K562 (cell line): ENCODE measurements around the gene LBP. TPM values are rescaled to one million over a fixed set of nuclear protein-coding genes. Genes with fewer than 3 reads are reported as not detected.

Experiments used
- ATAC-seq: fragments of 200-7000 bp; cut with Tn5 transposase; 3 replicates; pipeline ENCODE4 v1.9.1; 2020; ENCODE audit warnings: moderate library complexity
- BruUV-seq: library from RNA; stranded (reverse); fragments of 400-500 nt; replicated peaks from 2 replicates; lab custom pipeline; 2021; lab: Mats Ljungman, UMichigan
- CTCF ChIA-PET: fragments of 300-600 bp; formaldehyde crosslinking; extraction: SDS; loops from one replicate; lab custom pipeline; 2021; ENCODE audit warnings: low intra/inter-chr PET ratio; lab: Yijun Ruan, JAX
- POLR2A ChIA-PET: fragments of 300-600, 350-650 bp; sonication (Branson Sonifier 250); formaldehyde crosslinking; extraction: SDS; loops from one replicate; lab custom pipeline; 2021; ENCODE audit warnings: antibody characterized with exemption, inconsistent platforms; lab: Yijun Ruan, JAX
- DNase-seq, 4 experiments: peaks; one replicate each; pipeline versions ENCODE4 v3.0.0 to v3.0.0-alpha.2; 2011 to 2018; ENCODE audit warnings: low spot score in 3 of 4, mixed read lengths in 3 of 4; ENCODE audit errors: extremely low read depth in 1 of 4
- FAIRE-seq: peaks from 2 replicates; lab custom pipeline; 2011; peaks lifted over from hg19 to GRCh38; lab: Jason Lieb, UNC
- H2AFZ ChIP-seq: 2 replicates; pipeline ENCODE4 v1.6.0; 2011; ENCODE audit warnings: low read depth, low read length, control low read depth, inconsistent platforms
- H3K27ac ChIP-seq: fragments of 200-600 bp; 3 replicates; pipeline ENCODE4 v1.8.0; 2011; ENCODE audit warnings: low read depth, mild to moderate bottlenecking, control low read depth, inconsistent platforms, low read length, moderate library complexity, mixed read lengths; ENCODE audit errors: extremely low read depth
- H3K27me3 ChIP-seq, 2 experiments: fragments of 300-600 bp in 1 of 2; 2 replicates in 1 of 2; 3 replicates in 1 of 2; pipeline versions ENCODE4 v1.6.0 to v1.8.0; 2011; ENCODE audit warnings: inconsistent platforms in 2 of 2, low read length in 2 of 2, mild to moderate bottlenecking in 1 of 2, mixed read lengths in 1 of 2, moderate library complexity in 1 of 2; ENCODE audit not compliant: control insufficient read depth in 2 of 2, insufficient read depth in 2 of 2
- H3K36me3 ChIP-seq: fragments of 300-600 bp; 3 replicates; pipeline ENCODE4 v1.8.0; 2011; ENCODE audit warnings: mild to moderate bottlenecking, low read length, inconsistent platforms; ENCODE audit not compliant: control insufficient read depth, insufficient read depth
- H3K4me1 ChIP-seq, 2 experiments: fragments of 200-600 bp in 1 of 2; replicated peaks in 1 of 2; 2 replicates in 1 of 2; 3 replicates in 1 of 2; pipeline versions ENCODE4 v1.5.1 to v1.8.0; 2011; ENCODE audit warnings: inconsistent platforms in 2 of 2, low read length in 2 of 2, mild to moderate bottlenecking in 1 of 2, mixed read lengths in 1 of 2, moderate library complexity in 1 of 2; ENCODE audit not compliant: control insufficient read depth in 2 of 2, insufficient read depth in 2 of 2
- H3K4me2 ChIP-seq: 2 replicates; pipeline ENCODE4 v1.6.1; 2011; ENCODE audit warnings: low read length, control low read depth, inconsistent platforms, mixed read lengths; ENCODE audit not compliant: insufficient read depth
- H3K4me3 ChIP-seq: fragments of 200-600 bp; sonication (generic), shearing (Covaris generic); 2 replicates; pipeline ENCODE4 v1.5.1; 2016; ENCODE audit warnings: control low read depth, inconsistent platforms
- H3K79me2 ChIP-seq: fragments of 200-600 bp; 3 replicates; pipeline ENCODE4 v1.8.0; 2011; ENCODE audit warnings: low read length, inconsistent platforms; ENCODE audit not compliant: control insufficient read depth, insufficient read depth
- H3K9ac ChIP-seq, 2 experiments: 2 replicates each; pipeline versions ENCODE4 v1.6.0 to v1.6.1; 2011; ENCODE audit warnings: low read depth in 2 of 2, low read length in 2 of 2, control low read depth in 1 of 2, inconsistent platforms in 1 of 2, mild to moderate bottlenecking in 1 of 2, mixed read lengths in 1 of 2; ENCODE audit not compliant: insufficient read depth in 1 of 2
- H3K9me1 ChIP-seq: one replicate; pipeline ENCODE4 v1.6.0; 2011; ENCODE audit warnings: inconsistent platforms, mild to moderate bottlenecking, low read length, moderate library complexity; ENCODE audit not compliant: control insufficient read depth, insufficient read depth
- H3K9me3 ChIP-seq: replicated peaks from 2 replicates; pipeline ENCODE4 v1.5.1; 2011; ENCODE audit warnings: low read depth, low read length, inconsistent platforms; ENCODE audit not compliant: control insufficient read depth, insufficient read depth
- H4K20me1 ChIP-seq: replicated peaks from 2 replicates; pipeline ENCODE4 v1.6.1; 2011; ENCODE audit warnings: low read length, inconsistent platforms, mixed read lengths; ENCODE audit not compliant: control insufficient read depth, insufficient read depth
- ADNP ChIP-seq: fragments of 200-800 bp; sonication (Bioruptor generic); IDR thresholded peaks from 2 replicates; pipeline ENCODE4 v1.6.1; 2016; ENCODE audit warnings: missing genetic modification characterization, missing compliant biosample characterization
- ILK ChIP-seq: fragments of 450-650 bp; IDR thresholded peaks from 2 replicates; pipeline ENCODE4 v1.6.1; 2016; ENCODE audit warnings: missing genetic modification characterization, low read depth, mild to moderate bottlenecking, missing compliant biosample characterization, moderate library complexity, borderline replicate concordance
- KLF1 ChIP-seq: fragments of 450-650 bp; IDR thresholded peaks from 2 replicates; pipeline ENCODE4 v1.6.1; 2016; ENCODE audit warnings: missing genetic modification characterization, missing compliant biosample characterization
- LCOR ChIP-seq: sonication (generic); formaldehyde crosslinking; IDR thresholded peaks from 2 replicates; pipeline ENCODE4 v1.8.0; 2022; ENCODE audit warnings: mild to moderate bottlenecking, missing genetic modification reagents
- NFATC3 ChIP-seq: fragments of 450-650 bp; IDR thresholded peaks from 2 replicates; pipeline ENCODE4 v1.6.1; 2017; ENCODE audit warnings: mild to moderate bottlenecking
- POLR2G ChIP-seq: fragments of 200-400 bp; formaldehyde crosslinking; IDR thresholded peaks from 2 replicates; pipeline ENCODE4 v1.6.1; 2017; ENCODE audit warnings: low read depth, mild to moderate bottlenecking, antibody characterized with exemption, low read length, moderate library complexity
- RBFOX2 ChIP-seq: fragments of 200-400 bp; formaldehyde crosslinking; IDR thresholded peaks from 2 replicates; pipeline ENCODE4 v1.6.1; 2017; ENCODE audit warnings: low read depth, mild to moderate bottlenecking, low read length, moderate library complexity
- U2AF1 ChIP-seq: fragments of 200-400 bp; formaldehyde crosslinking; optimal IDR thresholded peaks from 2 replicates; pipeline ENCODE3; 2017; ENCODE audit warnings: mild to moderate bottlenecking, low read depth, low read length, moderate library complexity
- WGBS: fragments of 100-300 bp; shearing (Covaris generic); methylation state at CpG from one replicate; pipeline ENCODE4 v1.1.6; 2016; ENCODE audit warnings: low coverage, mixed read lengths; ENCODE audit not compliant: insufficient coverage; ENCODE audit errors: missing lambda C conversion rate; 5-methylcytosine and 5-hydroxymethylcytosine counted together
- in situ Hi-C: fragments of 300-500 bp; cut with MboI; formaldehyde crosslinking; loops from 4 replicates; pipeline ENCODE4 v1.15.0; 2018; ENCODE audit warnings: inconsistent platforms, mixed read lengths
- intact Hi-C: fragments of 100-400 bp; cut with micrococcal nuclease; formaldehyde crosslinking; loops from 2 replicates; pipeline ENCODE4 v1.14.2; 2022
- polyA plus RNA-seq, 8 experiments: library from polyadenylated mRNA; depleted of rRNA in 4 of 8; stranded (reverse) in 5 of 8; unstranded in 3 of 8; fragments of >200 nt; fragmentation: Nextera tagmentation in 2 of 8; fragmentation: Illumina TruSeq in 1 of 8; extraction: Ambion mirVana in 2 of 8; extraction: Trizol in 1 of 8; gene quantifications; 2 replicates each; pipeline versions ENCODE4 v1.2.1 to v1.2.3, GENCODE V29; 2011 to 2014; ENCODE audit warnings: inconsistent platforms in 1 of 8, missing spikeins in 1 of 8
- total RNA-seq, 7 experiments: library from RNA; depleted of rRNA in 6 of 7; stranded (reverse); fragments of >200 nt in 6 of 7; fragmentation: Illumina TruSeq in 2 of 7; extraction: Trizol in 2 of 7; gene quantifications; 2 replicates each; pipeline versions ENCODE4 v1.2.1 to v1.2.3, GENCODE V29; 2011 to 2021; ENCODE audit warnings: low replicate concordance in 1 of 7
- TF ChIP-seq, protein P1 (sequence below): fragments of 250-450 bp; sonication (Bioruptor Pico); IDR thresholded peaks from 2 replicates; pipeline ENCODE4 v1.4.0; 2020

Gene LBP
- total and polyA plus RNA-seq, 9 of the 15 experiments (the other 6 are each of a cell fraction or from before 2014, with no cell fraction given) = 0.06 to 0.31 (median 0.09) TPM; not detected in 3

DNA sequence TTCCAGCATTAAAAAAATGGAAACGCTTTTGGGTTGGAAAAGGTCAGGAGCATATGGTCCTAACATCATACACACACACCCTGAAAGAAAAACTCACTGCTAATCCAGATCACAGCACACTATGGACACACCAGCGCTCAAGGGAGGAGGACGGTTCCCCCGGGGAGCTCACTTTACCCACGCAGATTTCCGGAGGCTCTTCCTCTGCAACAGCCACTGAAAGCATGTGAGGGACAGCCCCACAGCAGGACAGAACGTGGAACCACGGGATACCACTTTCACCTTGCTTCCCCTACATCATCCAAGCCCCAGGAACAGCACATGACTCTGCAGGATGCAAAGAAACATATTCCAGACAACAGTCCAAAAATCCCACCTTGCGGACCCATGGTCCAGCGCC is 75.6 kb downstream of the LBP start:
- Histone ChIP-seq H3K9me3 (no peaks in the 10 kb centered on the region), H3K36me3 (peaks cover 96% of the 10 kb centered on the region), H2AFZ (no peak overlapping the region), H3K27ac (no peak overlapping the region), H3K4me2 (no peak overlapping the region), H3K4me3 (no peak overlapping the region), H3K27me3 (no peaks in the 10 kb centered on the region), H3K9me1 (peaks cover 8% of the 10 kb centered on the region), H3K79me2 (peaks cover 33% of the 10 kb centered on the region), H3K4me1 (no peaks in the 10 kb centered on the region; a peak in 1 of 5 replicates), H3K9ac (no peak overlapping the region), H4K20me1 (peaks cover 64% of the 10 kb centered on the region)
- ATAC-seq (no peak), FAIRE-seq (no peak), DNase-seq (no peak)
- intact Hi-C loops (no loop called here), in situ Hi-C loops (no loop called here)
- no TSS peak for BruUV-seq
- no peak for TF ChIP-seq ADNP (tag)
- 0 out of 2 replicates have a peak, but pooled peaks have one; percentile 24 for TF ChIP-seq POLR2G
- ChIA-PET POLR2A (interaction anchor here (0.6 to 3.0 kb wide), 8 partner anchors 9 to 452 kb away, joined by 3 to 21 read pairs (median 4); partner anchors contain the start of gene SNHG17), CTCF (no interaction called here)
- WGBS = 88% methylated on average over 10 of the region's 10 CpGs

DNA sequence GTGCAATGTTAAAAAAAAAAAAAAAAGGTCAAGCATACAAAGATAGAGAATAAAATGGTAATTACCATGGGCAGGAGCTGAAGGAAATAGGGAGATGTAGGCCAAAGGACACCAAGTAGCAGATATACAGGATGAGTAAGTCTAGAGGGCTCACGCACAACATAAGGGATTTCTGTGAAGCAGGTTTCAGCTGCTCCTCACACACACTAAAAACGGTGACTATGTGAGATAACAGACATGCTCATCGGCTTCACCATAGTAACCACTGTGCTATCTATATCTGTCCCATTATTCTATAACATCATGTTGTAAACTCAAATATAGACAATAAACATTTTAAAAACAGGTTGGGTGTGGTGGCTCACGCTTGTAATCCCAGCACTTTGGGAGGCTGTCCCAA is 77.3 kb downstream of the LBP start:
- POLR2A ChIA-PET = interaction anchor here (0.6 to 4.9 kb wide), 3 partner anchors 11 to 394 kb away, joined by 3 to 41 read pairs (median 3); partner anchors contain the start of gene SNHG17
- intact Hi-C loops = no loop called here
- peaks cover 100% of the 10 kb centered on the region for H3K36me3 ChIP-seq
- no peak overlapping the region for H3K4me3 ChIP-seq
- no peak overlapping the region for H3K27ac ChIP-seq
- CTCF ChIA-PET = no interaction called here
- peaks cover 9% of the 10 kb centered on the region for H3K9me1 ChIP-seq
- H2AFZ ChIP-seq = no peak overlapping the region
- 71% methylated on average over 4 of the region's 4 CpGs for WGBS
- ATAC-seq (no peak), FAIRE-seq (no peak), DNase-seq (peak in 1 of 4 experiments; percentile 12)
- H3K27me3 ChIP-seq = no peaks in the 10 kb centered on the region
- no peaks in the 10 kb centered on the region; a peak in 2 of 5 replicates for H3K4me1 ChIP-seq
- no TSS peak for BruUV-seq
- H4K20me1 ChIP-seq = peaks cover 80% of the 10 kb centered on the region
- no peak overlapping the region for H3K4me2 ChIP-seq
- peaks cover 50% of the 10 kb centered on the region for H3K79me2 ChIP-seq
- in situ Hi-C loops = no loop called here
- H3K9me3 ChIP-seq = no peaks in the 10 kb centered on the region
- no peak overlapping the region for H3K9ac ChIP-seq
- TF ChIP-seq NFATC3 (no peak), U2AF1 (no peak), ILK (tag) (no peak), LCOR (no peak), KLF1 (no peak), RBFOX2 (0 out of 2 replicates have a peak, but pooled peaks have one; percentile 34)
- TF ChIP-seq, protein P1, sequence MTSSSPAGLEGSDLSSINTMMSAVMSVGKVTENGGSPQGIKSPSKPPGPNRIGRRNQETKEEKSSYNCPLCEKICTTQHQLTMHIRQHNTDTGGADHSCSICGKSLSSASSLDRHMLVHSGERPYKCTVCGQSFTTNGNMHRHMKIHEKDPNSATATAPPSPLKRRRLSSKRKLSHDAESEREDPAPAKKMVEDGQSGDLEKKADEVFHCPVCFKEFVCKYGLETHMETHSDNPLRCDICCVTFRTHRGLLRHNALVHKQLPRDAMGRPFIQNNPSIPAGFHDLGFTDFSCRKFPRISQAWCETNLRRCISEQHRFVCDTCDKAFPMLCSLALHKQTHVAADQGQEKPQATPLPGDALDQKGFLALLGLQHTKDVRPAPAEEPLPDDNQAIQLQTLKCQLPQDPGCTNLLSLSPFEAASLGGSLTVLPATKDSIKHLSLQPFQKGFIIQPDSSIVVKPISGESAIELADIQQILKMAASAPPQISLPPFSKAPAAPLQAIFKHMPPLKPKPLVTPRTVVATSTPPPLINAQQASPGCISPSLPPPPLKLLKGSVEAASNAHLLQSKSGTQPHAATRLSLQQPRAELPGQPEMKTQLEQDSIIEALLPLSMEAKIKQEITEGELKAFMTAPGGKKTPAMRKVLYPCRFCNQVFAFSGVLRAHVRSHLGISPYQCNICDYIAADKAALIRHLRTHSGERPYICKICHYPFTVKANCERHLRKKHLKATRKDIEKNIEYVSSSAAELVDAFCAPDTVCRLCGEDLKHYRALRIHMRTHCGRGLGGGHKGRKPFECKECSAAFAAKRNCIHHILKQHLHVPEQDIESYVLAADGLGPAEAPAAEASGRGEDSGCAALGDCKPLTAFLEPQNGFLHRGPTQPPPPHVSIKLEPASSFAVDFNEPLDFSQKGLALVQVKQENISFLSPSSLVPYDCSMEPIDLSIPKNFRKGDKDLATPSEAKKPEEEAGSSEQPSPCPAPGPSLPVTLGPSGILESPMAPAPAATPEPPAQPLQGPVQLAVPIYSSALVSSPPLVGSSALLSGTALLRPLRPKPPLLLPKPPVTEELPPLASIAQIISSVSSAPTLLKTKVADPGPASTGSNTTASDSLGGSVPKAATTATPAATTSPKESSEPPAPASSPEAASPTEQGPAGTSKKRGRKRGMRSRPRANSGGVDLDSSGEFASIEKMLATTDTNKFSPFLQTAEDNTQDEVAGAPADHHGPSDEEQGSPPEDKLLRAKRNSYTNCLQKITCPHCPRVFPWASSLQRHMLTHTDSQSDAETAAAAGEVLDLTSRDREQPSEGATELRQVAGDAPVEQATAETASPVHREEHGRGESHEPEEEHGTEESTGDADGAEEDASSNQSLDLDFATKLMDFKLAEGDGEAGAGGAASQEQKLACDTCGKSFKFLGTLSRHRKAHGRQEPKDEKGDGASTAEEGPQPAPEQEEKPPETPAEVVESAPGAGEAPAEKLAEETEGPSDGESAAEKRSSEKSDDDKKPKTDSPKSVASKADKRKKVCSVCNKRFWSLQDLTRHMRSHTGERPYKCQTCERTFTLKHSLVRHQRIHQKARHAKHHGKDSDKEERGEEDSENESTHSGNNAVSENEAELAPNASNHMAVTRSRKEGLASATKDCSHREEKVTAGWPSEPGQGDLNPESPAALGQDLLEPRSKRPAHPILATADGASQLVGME = no peak
